Endodermal cell (in vitro differentiated cells): ENCODE results near the gene ARHGAP42. TPM values are rescaled to one million over a fixed set of nuclear protein-coding genes. Genes with fewer than 3 reads are reported as not detected.

Source experiments
- DNase-seq: peaks from one replicate; pipeline ENCODE4 v3.0.0-alpha.2; 2017
- H3K27ac ChIP-seq: 2 replicates; pipeline ENCODE4 v1.5.1; 2013; ENCODE audit warnings: mild to moderate bottlenecking, low read depth, low read length, moderate library complexity
- H3K27me3 ChIP-seq: 2 replicates; pipeline ENCODE4 v1.6.1; 2013; ENCODE audit warnings: mild to moderate bottlenecking, low read length, moderate library complexity; ENCODE audit not compliant: insufficient read depth, control insufficient read depth, poor library complexity, severe bottlenecking
- H3K36me3 ChIP-seq: 2 replicates; pipeline ENCODE4 v1.7.0; 2013; ENCODE audit warnings: mild to moderate bottlenecking, low read length, moderate library complexity; ENCODE audit not compliant: control insufficient read depth, insufficient read depth
- H3K4me1 ChIP-seq: one replicate; pipeline ENCODE4 v1.7.0; 2013; ENCODE audit warnings: low read length; ENCODE audit not compliant: control insufficient read depth, insufficient read depth
- H3K4me3 ChIP-seq: 2 replicates; pipeline ENCODE4 v1.5.1; 2013; ENCODE audit warnings: mild to moderate bottlenecking, low read length, moderate library complexity
- H3K9ac ChIP-seq: 2 replicates; pipeline ENCODE4 v1.6.1; 2013; ENCODE audit warnings: mild to moderate bottlenecking, low read length, moderate library complexity; ENCODE audit not compliant: poor library complexity, severe bottlenecking; ENCODE audit errors: extremely low read depth
- H3K9me3 ChIP-seq: 2 replicates; pipeline ENCODE4 v1.6.1; 2013; ENCODE audit warnings: mild to moderate bottlenecking, low read length, moderate library complexity; ENCODE audit not compliant: control insufficient read depth
- H3K27ac Mint-ChIP-seq: 2 replicates; pipeline ENCODE4 v1.8.0; 2020; ENCODE audit warnings: mixed read lengths
- H3K27me3 Mint-ChIP-seq: 2 replicates; pipeline ENCODE4 v1.8.0; 2021; ENCODE audit warnings: mild to moderate bottlenecking, mixed read lengths; ENCODE audit not compliant: insufficient read depth
- H3K36me3 Mint-ChIP-seq: 2 replicates; pipeline ENCODE4 v1.8.0; 2020; ENCODE audit warnings: low read depth, mixed read lengths
- H3K4me1 Mint-ChIP-seq: 2 replicates; pipeline ENCODE4 v1.8.0; 2020; ENCODE audit warnings: mixed read lengths
- H3K4me3 Mint-ChIP-seq: 2 replicates; pipeline ENCODE4 v1.8.0; 2020; ENCODE audit warnings: mild to moderate bottlenecking, moderate library complexity, mixed read lengths
- H3K9me3 Mint-ChIP-seq: 2 replicates; pipeline ENCODE4 v1.8.0; 2020; ENCODE audit warnings: mild to moderate bottlenecking, mixed read lengths
- CTCF ChIP-seq: fragments of 200-600 bp; sonication (generic); conservative IDR thresholded peaks from 2 replicates; pipeline ENCODE4 v1.5.0; 2021; ENCODE audit warnings: antibody characterized with exemption, mild to moderate bottlenecking
- WGBS, 2 experiments: methylation state at CpG; one replicate each; pipeline versions ENCODE4 v1.1.5 to v1.1.7; 2013; ENCODE audit warnings: missing lambda C conversion rate in 2 of 2, mixed read lengths in 1 of 2; ENCODE audit not compliant: insufficient coverage in 1 of 2, insufficient read length in 1 of 2; 5-methylcytosine and 5-hydroxymethylcytosine counted together
- total RNA-seq, 2 donors: library from RNA; stranded (reverse); fragmentation: NEBNext Ultra II Directional in 1 of 2; extraction: Animal tissue kit (Norgen Biotek cat#: 25700) in 1 of 2; gene quantifications; 2 replicates in 1 of 2; 3 replicates in 1 of 2; pipeline ENCODE4 v1.2.1, GENCODE V29; 2021

ARHGAP42 gene
- total RNA-seq, 2 donors from 2014 or later: 164 to 176 TPM

- Histone ChIP-seq H3K9ac (no peak overlapping the region), H3K27me3 (no peaks in the 10 kb centered on the region), H3K36me3 (peaks cover 95% of the 10 kb centered on the region), H3K9me3 (no peaks in the 10 kb centered on the region), H3K4me3 (no peak overlapping the region), H3K4me1 (peaks cover 2% of the 10 kb centered on the region), H3K27ac (no peak overlapping the region)
- H3K9me3 Mint-ChIP-seq: no peaks in the 10 kb centered on the region
- no peak for TF ChIP-seq CTCF
- no peak overlapping the region for H3K4me3 Mint-ChIP-seq
- H3K36me3 Mint-ChIP-seq: peaks cover 67% of the 10 kb centered on the region
- H3K27me3 Mint-ChIP-seq: no peaks in the 10 kb centered on the region
- DNase-seq: no peak
- no peak overlapping the region for H3K27ac Mint-ChIP-seq
- 92 to 100% methylated on average over 3 of the region's 3 CpGs for WGBS, 2 experiments
- peaks cover 2% of the 10 kb centered on the region for H3K4me1 Mint-ChIP-seq
Measured at GRCh38 chr11:100940111-100940510, 253.0 kb downstream of the ARHGAP42 start.

GRCh38 chr11:100941033-100941432 lies 253.9 kb downstream of the ARHGAP42 start:
- DNase-seq: no peak
- no peaks in the 10 kb centered on the region for H3K27me3 ChIP-seq
- Mint-ChIP-seq H3K9me3 (no peaks in the 10 kb centered on the region), H3K27ac (no peak overlapping the region), H3K36me3 (peaks cover 66% of the 10 kb centered on the region), H3K4me3 (no peak overlapping the region), H3K4me1 (peaks cover 2% of the 10 kb centered on the region), H3K27me3 (no peaks in the 10 kb centered on the region)
- H3K4me1 ChIP-seq: peaks cover 2% of the 10 kb centered on the region
- TF ChIP-seq CTCF: no peak
- H3K36me3 ChIP-seq: peaks cover 98% of the 10 kb centered on the region
- no peak overlapping the region for H3K4me3 ChIP-seq
- 70 to 89% methylated on average over 2 of the region's 2 CpGs for WGBS, 2 experiments
- H3K27ac ChIP-seq: no peak overlapping the region
- no peaks in the 10 kb centered on the region for H3K9me3 ChIP-seq
- no peak overlapping the region for H3K9ac ChIP-seq

- H3K27me3 ChIP-seq: no peaks in the 10 kb centered on the region
- WGBS, 2 experiments: 95 to 100% methylated on average over 4 of the region's 4 CpGs
- no peak overlapping the region for H3K4me3 ChIP-seq
- Mint-ChIP-seq H3K4me3 (no peak overlapping the region), H3K36me3 (peaks cover 62% of the 10 kb centered on the region), H3K27ac (no peak overlapping the region), H3K27me3 (no peaks in the 10 kb centered on the region), H3K4me1 (peaks cover 2% of the 10 kb centered on the region), H3K9me3 (no peaks in the 10 kb centered on the region)
- H3K4me1 ChIP-seq: peaks cover 2% of the 10 kb centered on the region
- DNase-seq: no peak
- no peak overlapping the region for H3K9ac ChIP-seq
- no peaks in the 10 kb centered on the region for H3K9me3 ChIP-seq
- TF ChIP-seq CTCF: no peak
- H3K36me3 ChIP-seq: peaks cover 97% of the 10 kb centered on the region
- no peak overlapping the region for H3K27ac ChIP-seq
Measured at GRCh38 chr11:100942016-100942415, 254.9 kb downstream of the ARHGAP42 start.
